GM12891 (cell line): ENCODE data around the gene OR2T29.
"Not testable (repeated sequence)": the region's sequence is repeated elsewhere in the genome, so short reads cannot be mapped to it uniquely, and the experiment has no call there.

ENCODE experiments used
- DNase-seq: peaks from one replicate; pipeline ENCODE4 v3.0.0; 2011; ENCODE audit warnings: low spot score; ENCODE audit not compliant: insufficient read length
- FAIRE-seq: peaks from 2 replicates; lab custom pipeline; 2011; peaks lifted over from hg19 to GRCh38; lab: Jason Lieb, UNC
- PAX5 ChIP-seq: IDR thresholded peaks from 2 replicates; pipeline ENCODE4 v1.6.1; 2011; ENCODE audit warnings: low read length, moderate library complexity, mild to moderate bottlenecking; ENCODE audit not compliant: insufficient read depth, severe bottlenecking
- POLR2A ChIP-seq: IDR thresholded peaks from 2 replicates; pipeline ENCODE4 v1.6.1; 2011; ENCODE audit warnings: low read depth, low read length, control low read depth
- POLR2AphosphoS5 ChIP-seq: IDR thresholded peaks from 2 replicates; pipeline ENCODE4 v1.6.1; 2011; ENCODE audit warnings: low read depth, low read length, control low read depth
- POU2F2 ChIP-seq: IDR thresholded peaks from 2 replicates; pipeline ENCODE4 v1.6.1; 2011; ENCODE audit warnings: low read depth, mild to moderate bottlenecking, control low read depth, low read length, moderate library complexity
- SPI1 ChIP-seq: IDR thresholded peaks from 2 replicates; pipeline ENCODE4 v1.6.1; 2011; ENCODE audit warnings: low read depth, low read length, control low read depth
- TAF1 ChIP-seq: IDR thresholded peaks from 2 replicates; pipeline ENCODE4 v1.6.1; 2011; ENCODE audit warnings: low read depth, low read length, control low read depth

Gene OR2T29

DNA sequence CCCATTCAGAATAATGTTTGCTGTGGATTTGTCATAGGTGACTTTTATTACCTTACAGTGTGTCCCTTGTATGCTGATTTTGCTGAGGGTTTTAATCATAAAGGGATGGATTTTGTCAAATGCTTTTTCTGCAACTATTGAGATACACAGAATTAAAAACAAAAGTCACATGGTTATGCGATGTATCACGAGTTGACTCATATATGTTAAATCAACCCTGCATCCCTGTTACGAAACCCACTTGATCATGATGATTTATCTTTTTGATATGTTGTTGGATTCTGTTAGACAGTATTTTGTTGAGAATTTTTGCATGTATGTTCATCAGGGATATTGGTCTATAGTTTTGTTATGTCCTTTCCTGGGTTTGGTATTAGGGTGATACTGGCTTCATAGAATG is 22.7 kb upstream of the OR2T29 start:
- FAIRE-seq, result no peak
- DNase-seq, result no peak
- TF ChIP-seq TAF1, result no peak
- no peak for TF ChIP-seq PAX5
- TF ChIP-seq POLR2AphosphoS5, result no peak
- no peak for TF ChIP-seq POU2F2
- no peak for TF ChIP-seq POLR2A
- no peak for TF ChIP-seq SPI1

DNA sequence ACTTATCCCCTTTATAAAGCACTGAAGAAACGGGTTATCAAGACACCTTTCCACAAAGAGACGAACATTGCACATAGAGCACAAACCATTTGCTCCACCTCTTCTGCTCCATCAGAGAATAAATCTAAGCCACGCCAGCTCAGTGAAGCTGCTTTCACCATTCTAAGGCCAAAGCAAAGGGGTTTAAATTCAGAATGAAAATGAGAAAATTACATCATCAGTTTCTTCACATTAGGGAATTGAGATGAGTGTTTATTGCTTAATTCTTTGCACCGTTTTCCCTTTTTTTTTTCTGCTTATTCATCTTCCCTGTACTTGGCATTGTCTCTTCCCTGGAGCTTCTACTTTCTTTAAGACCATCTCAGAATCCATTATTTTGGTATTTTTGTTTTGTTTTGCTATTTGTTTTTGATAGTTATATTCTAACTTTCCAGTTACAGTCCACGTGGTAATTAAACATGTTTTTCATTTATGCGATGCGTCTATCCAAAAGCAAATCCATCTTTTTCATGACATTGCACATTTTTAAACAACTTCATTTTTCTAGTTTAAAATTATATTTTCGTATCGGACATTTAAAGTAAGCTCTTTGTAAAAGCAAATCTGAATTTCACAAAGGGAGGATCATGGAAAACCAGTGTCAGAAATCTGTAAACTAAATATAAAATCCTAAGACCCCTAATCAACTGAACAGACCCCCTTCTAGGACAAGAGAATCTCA is 13.8 kb upstream of the OR2T29 start:
- DNase-seq (no peak), FAIRE-seq (peak; percentile 80)
- TF ChIP-seq POLR2A (no peak), SPI1 (no peak), TAF1 (no peak), PAX5 (no peak), POLR2AphosphoS5 (no peak), POU2F2 (no peak)

GRCh38 chr1:248574657-248575056 is 12.1 kb upstream of the OR2T29 start, which contains the start of gene OR2T34:
Gene OR2T34 (minus strand): TSS chr1:248574757. CDS start chr1:248574757, 0 bp downstream.
- DNase-seq, result not testable (repeated sequence)
- FAIRE-seq, result peak; percentile 69

DNA sequence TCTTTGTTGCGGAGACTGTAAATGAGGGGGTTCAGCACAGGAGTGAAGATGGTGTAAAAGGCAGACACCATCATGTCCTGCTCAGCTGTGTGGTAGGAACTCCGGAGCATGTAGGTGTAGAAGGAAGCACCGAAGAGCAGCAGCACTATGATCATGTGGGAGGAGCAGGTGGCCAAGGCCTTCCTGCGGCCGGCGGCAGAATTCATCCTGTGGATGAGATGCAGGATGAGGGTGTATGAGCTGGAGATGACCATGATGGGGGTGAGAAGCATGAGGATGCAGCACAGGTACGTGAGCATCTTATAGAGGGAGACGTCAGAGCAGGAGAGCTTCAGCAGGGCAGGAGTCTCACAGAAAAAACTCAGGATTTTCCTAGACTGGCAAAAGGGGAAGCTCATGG is 11.3 kb upstream of the OR2T29 start:
- not testable (repeated sequence) for DNase-seq
- FAIRE-seq, result peak; percentile 26

- peak; percentile 100 for FAIRE-seq
Observed at GRCh38 chr1:248572049-248572448, 9.5 kb upstream of the OR2T29 start.

GRCh38 chr1:248570811-248571210 is 8.2 kb upstream of the OR2T29 start:
- not testable (repeated sequence) for DNase-seq, FAIRE-seq

More at GRCh38 chr1:248572049-248572448, 9.5 kb upstream of the OR2T29 start:
- not testable (repeated sequence) for DNase-seq

- peak; percentile 56 for FAIRE-seq
- DNase-seq, result not testable (repeated sequence)
Observed at GRCh38 chr1:248569049-248569448, 6.5 kb upstream of the OR2T29 start.

DNA sequence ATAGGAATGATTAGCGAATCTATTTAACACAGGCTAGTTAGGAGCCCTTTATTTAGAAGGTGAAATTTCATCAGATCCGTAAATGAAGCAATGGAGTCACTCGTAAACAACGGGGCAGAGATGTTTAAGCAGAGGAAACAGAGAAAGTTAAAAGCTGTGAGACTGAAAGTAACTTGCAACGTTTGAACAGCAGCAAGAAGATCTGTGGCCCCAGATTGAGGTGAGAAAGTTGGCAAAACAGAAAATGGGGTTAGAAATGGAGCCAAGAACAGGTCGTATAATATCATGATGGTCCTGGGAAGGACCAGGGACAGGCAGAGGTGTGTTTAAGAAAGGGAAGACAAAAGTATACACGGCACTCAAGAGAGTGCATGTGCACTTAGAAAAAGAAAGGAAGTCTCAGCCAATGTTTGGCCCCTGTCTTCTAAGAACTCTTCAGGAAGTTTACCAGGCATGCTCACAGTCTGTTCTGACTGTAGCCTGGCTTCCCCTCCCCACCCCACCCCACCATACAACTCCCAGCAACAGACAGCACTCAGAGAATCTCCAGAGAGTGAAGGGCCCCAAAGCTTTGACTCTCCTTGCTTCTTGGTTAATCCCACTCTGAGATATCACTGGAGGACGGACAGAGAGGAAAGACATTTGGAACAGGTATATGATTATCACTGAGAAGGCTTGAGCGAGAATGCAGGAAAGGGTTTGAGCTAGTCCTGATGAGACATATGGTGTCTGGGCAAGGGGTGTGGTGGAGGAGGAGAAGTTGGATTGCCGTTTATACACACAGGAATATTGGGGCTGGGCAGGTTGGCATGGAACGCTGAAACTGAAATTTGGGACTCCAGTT is 3.2 kb upstream of the OR2T29 start:
- FAIRE-seq, result peak; percentile 95
- not testable (repeated sequence) for DNase-seq

DNA sequence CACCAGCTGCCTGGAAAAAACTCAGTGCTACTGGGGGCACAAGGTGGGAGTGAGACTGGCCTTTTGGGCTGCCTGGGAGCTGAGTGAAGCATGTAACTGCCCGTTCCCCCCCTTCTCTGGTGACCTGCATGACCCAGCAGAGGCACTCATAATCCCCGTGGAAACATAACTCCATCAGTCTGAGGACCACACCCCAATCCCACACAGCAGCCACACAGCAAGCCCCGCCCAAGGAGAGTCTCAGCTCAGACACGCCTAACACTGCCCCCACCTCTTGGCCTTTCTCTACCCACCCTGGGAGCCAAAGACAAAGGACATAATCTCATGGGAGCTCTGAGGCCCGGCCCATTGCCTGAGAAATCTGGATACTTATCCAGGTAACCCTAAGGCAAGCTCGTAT is 11.5 kb downstream of the OR2T29 start:
- not testable (repeated sequence) for DNase-seq, FAIRE-seq

DNA sequence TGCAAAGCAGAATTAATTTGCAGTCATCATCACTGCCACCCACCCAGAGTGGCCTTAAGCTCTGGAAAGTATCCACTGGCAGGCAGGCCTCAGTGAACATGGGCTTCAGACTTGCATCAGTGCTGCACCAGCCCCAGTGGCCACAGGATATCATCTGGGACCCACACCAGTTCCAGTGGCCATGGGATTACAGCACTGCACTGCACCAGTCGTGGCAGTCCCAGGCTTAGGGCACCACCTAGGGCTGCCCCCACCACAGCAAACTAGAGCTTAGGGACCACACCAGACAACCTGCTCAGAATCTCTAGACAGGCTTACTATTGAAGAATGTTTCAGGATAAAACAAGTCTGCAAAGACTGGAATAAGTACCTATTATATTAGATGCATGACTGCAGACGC is 15.2 kb downstream of the OR2T29 start:
- DNase-seq, result not testable (repeated sequence)
- FAIRE-seq, result peak; percentile 93

GRCh38 chr1:248537449-248537848 is 25.1 kb downstream of the OR2T29 start:
- FAIRE-seq, result peak; percentile 51
- not testable (repeated sequence) for DNase-seq

DNA sequence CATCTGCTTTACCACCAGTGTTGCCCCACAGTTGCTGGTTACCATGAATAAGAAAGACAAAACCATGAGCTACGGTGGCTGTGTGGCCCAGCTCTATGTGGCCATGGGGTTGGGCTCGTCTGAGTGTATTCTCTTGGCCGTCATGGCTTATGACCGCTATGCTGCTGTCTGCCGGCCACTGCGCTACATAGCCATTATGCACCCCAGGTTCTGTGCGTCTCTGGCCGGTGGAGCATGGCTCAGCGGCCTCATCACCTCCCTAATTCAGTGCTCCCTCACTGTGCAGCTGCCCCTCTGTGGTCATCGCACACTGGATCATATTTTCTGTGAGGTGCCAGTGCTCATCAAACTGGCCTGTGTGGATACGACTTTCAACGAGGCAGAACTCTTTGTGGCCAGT is 40.7 kb downstream of the OR2T29 start:
- DNase-seq (no peak), FAIRE-seq (no peak)
- TF ChIP-seq POLR2AphosphoS5, result no peak
- TF ChIP-seq POU2F2, result no peak
- no peak for TF ChIP-seq PAX5
- TF ChIP-seq SPI1, result no peak
- TF ChIP-seq TAF1, result no peak
- no peak for TF ChIP-seq POLR2A

- peak; percentile 76 for FAIRE-seq
- not testable (repeated sequence) for DNase-seq
Observed at GRCh38 chr1:248510217-248510616, 52.4 kb downstream of the OR2T29 start.

DNA sequence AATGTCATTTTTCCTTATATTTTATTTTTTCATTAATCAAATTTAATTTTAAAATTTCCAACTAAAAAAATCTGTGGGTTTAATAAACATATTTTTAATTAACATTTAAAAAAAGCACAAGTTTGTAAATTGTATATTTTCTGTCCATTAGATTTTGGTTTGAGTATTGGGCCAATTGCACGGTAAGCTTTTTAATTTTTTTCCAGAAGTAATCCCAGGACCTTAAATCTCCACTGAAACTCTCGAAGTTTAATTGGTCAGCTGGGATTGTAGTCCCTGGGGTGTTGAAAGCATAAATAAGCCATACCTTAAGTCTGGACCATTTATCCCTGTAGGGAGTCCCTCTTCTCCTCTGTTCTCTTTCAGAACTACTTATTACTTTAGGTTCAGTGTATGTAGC is 54.8 kb downstream of the OR2T29 start, which contains the start of gene OR2G6:
TSS of gene OR2G6 (plus strand) at position 301 of the 400 bp plus-strand sequence. CDS start 13,574 bp downstream, outside the sequence.
- not testable (repeated sequence) for DNase-seq
- peak; percentile 95 for FAIRE-seq
